Lower lobe of right lung (tissue), 2 donors: ENCODE measurements around the gene MIPEP. TPM values are rescaled to one million over a fixed set of nuclear protein-coding genes. Genes with fewer than 3 reads are reported as not detected.

Experiments
- ATAC-seq, 2 donors: fragments of 200-7000 bp; cut with Tn5 transposase; one replicate each; pipeline ENCODE4 v1.9.1; 2020 to 2022; ENCODE audit warnings: mild to moderate bottlenecking in 2 of 2, moderate library complexity in 2 of 2
- DNase-seq: peaks from one replicate; pipeline ENCODE4 v3.0.0-alpha.2; 2020
- H3K27ac ChIP-seq: fragments of 200-600 bp; one replicate; pipeline ENCODE4 v1.8.0; 2022
- H3K27me3 ChIP-seq: fragments of 200-600 bp; one replicate; pipeline ENCODE4 v1.8.0; 2022; ENCODE audit warnings: low read depth
- H3K36me3 ChIP-seq: fragments of 200-600 bp; one replicate; pipeline ENCODE4 v1.8.0; 2022; ENCODE audit warnings: mild to moderate bottlenecking
- H3K4me1 ChIP-seq: fragments of 200-600 bp; one replicate; pipeline ENCODE4 v1.8.0; 2022
- H3K4me3 ChIP-seq: fragments of 200-600 bp; one replicate; pipeline ENCODE4 v1.8.0; 2022; ENCODE audit warnings: mild to moderate bottlenecking
- H3K9me3 ChIP-seq: fragments of 200-600 bp; one replicate; pipeline ENCODE4 v1.8.0; 2022
- CTCF ChIP-seq: fragments of 200-600 bp; IDR thresholded peaks from one replicate; pipeline ENCODE4 v1.8.0; 2022; ENCODE audit warnings: antibody characterized with exemption, mild to moderate bottlenecking
- intact Hi-C: fragments of 100-400 bp; cut with DNase I; formaldehyde crosslinking; loops from one replicate; pipeline ENCODE4 v1.11.0; 2022
- total RNA-seq: library from RNA; stranded (reverse); fragmentation: NEBNext Ultra II Directional; extraction: Animal tissue kit (Norgen Biotek cat#: 25700); gene quantifications from one replicate; pipeline ENCODE4 v1.2.1, GENCODE V29; 2021
- donor health status: DM: no; HTN: yes; CAD: no; lungs with severe emphysema.

The MIPEP gene
- total RNA-seq, 1 donor from 2014 or later = 18.4 TPM

GRCh38 chr13:23847497-23847896 is 41.7 kb downstream of the MIPEP start:
- DNase-seq = no peak
- Histone ChIP-seq H3K4me1 (no peaks in the 10 kb centered on the region), H3K36me3 (no peaks in the 10 kb centered on the region), H3K27ac (no peak overlapping the region), H3K27me3 (no peaks in the 10 kb centered on the region), H3K4me3 (no peak overlapping the region), H3K9me3 (no peaks in the 10 kb centered on the region)
- no peak for ATAC-seq
- intact Hi-C loops = no loop called here
- TF ChIP-seq CTCF = no peak

GRCh38 chr13:23845105-23845725 is 44.0 kb downstream of the MIPEP start:
- intact Hi-C loops = no loop called here
- Histone ChIP-seq H3K4me1 (no peaks in the 10 kb centered on the region), H3K4me3 (no peak overlapping the region), H3K27ac (no peak overlapping the region), H3K36me3 (peaks cover 4% of the 10 kb centered on the region), H3K27me3 (no peaks in the 10 kb centered on the region), H3K9me3 (no peaks in the 10 kb centered on the region)
- TF ChIP-seq CTCF = no peak
- ATAC-seq (no peak), DNase-seq (no peak)

GRCh38 chr13:23844132-23844531 is 45.1 kb downstream of the MIPEP start:
- H3K4me3 ChIP-seq = no peak overlapping the region
- ATAC-seq = no peak
- no peaks in the 10 kb centered on the region for H3K4me1 ChIP-seq
- H3K36me3 ChIP-seq = peaks cover 4% of the 10 kb centered on the region
- H3K9me3 ChIP-seq = no peaks in the 10 kb centered on the region
- no peak overlapping the region for H3K27ac ChIP-seq
- no peaks in the 10 kb centered on the region for H3K27me3 ChIP-seq
- no peak for TF ChIP-seq CTCF
- intact Hi-C loops = no loop called here
- DNase-seq = no peak

GRCh38 chr13:23843436-23843835 is 45.8 kb downstream of the MIPEP start:
- TF ChIP-seq CTCF = no peak
- no peak for DNase-seq

GRCh38 chr13:23842406-23842805 is 46.8 kb downstream of the MIPEP start:
- Histone ChIP-seq H3K36me3 (peaks cover 12% of the 10 kb centered on the region), H3K9me3 (no peaks in the 10 kb centered on the region), H3K27me3 (no peaks in the 10 kb centered on the region), H3K4me3 (no peak overlapping the region), H3K4me1 (no peaks in the 10 kb centered on the region), H3K27ac (no peak overlapping the region)
- intact Hi-C loops = no loop called here
- no peak for TF ChIP-seq CTCF
- ATAC-seq (no peak), DNase-seq (no peak)

More at GRCh38 chr13:23843436-23843835, 45.8 kb downstream of the MIPEP start:
- Histone ChIP-seq H3K4me1 (no peaks in the 10 kb centered on the region), H3K4me3 (no peak overlapping the region), H3K36me3 (peaks cover 8% of the 10 kb centered on the region), H3K27ac (no peak overlapping the region), H3K9me3 (no peaks in the 10 kb centered on the region), H3K27me3 (no peaks in the 10 kb centered on the region)
- intact Hi-C loops = no loop called here
- no peak for ATAC-seq
